DMS79 treated with DMSO at 0.1 percent for 48 hours (cell line): Measurements from ENCODE around the gene SLC14A1.

Experiments used
- DNase-seq: peaks from one replicate; lab custom pipeline; 2025; lab: John Stamatoyannopoulos, UW

Gene SLC14A1

DNA sequence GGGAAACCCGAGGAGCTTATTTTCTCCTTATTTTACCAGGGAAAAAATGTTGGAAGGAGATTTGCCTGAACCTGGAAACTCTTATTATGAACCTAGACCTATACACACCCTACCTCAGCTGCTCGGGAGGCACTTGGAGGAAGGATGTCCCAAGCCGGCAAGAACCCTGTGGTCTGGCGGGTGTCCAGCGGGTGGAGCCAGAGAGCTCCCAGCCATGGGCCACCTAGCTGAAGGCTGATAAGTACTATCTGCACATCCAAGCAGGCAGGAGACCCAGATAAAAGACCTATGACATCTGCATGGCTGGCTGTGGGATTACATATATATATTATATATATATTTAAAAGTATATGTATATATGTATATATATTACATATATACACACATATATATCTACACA is 1.1 kb upstream of the SLC14A1 start:
- peak; percentile 51 for DNase-seq

DNA sequence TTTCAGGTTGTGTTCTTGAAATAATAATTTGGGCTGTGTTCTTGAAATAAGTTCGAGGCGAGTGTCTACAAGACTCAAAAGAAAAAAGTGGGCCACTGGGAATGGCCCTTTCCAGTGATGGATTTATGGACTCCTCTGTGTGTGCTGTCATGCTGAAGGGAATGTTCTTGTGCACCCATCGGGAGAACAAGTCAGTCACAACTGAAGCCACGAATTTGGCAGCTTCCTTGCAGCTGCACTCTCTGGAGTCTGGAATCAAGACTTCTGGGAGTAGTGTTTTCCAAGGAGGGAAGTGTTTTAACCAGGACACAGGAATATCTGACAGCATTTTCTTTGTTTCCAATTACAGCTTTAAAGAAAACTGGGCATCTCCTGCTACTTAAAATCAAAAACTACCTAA is 620 bp downstream of the SLC14A1 start:
- no peak for DNase-seq

DNA sequence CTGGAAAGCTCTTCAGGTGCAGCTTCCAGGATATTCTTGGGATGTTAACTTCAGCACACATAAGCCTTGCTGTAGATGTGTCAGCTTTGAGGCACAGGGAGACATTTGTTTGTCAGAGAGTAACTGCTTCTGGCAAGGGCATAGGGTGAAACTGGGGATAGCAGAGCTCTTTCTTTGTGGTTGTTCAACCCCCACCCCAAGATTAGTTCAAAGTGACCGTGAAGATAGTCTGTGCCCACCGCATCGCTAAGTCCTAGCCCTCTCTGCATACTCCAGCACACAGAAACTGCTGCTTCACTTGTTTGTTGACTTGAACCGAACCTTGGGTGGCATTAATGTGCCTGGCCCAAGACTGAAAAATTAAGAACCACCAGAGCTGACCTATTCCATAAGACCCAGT is 1.4 kb downstream of the SLC14A1 start:
- no peak for DNase-seq

DNA sequence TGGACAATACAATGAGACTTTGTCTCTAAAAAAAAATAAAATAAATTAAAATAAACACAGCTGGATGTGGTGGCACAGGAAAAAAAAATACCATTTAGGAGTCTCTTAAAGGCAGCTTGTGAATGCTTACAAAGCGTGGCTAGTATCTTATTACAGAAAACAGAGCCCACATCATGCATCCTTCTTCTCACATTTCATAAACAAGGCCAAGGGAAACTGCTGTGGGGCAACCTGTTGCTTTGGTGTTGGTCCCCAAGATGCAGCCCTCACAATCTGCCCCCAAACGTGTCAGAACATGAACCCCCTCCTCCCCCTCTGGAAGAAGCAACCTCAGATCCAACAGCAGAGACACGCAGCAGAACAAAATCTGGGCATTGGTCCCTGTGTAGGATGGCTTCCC is 2.6 kb downstream of the SLC14A1 start:
- DNase-seq, result no peak

DNA sequence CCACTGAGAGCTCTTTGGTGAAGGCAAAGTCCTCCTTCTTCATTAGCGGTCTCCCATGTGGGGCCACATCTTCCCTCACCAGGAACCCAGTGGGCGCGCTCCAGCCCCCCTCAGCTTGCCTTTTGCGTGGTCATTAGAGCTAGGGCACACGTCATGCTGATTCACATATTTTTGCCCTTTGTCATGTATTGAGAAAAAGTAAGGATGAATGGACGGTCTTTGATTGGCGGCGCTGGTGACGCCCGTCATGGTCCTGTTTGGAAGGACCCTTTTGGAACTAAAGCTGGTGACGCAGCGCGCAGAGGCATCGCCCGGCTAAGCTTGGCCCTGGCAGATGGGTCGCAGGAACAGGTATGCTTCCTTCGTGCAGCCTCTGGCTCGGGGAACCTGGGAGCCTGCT is 3.1 kb downstream of the SLC14A1 start:
- no peak for DNase-seq

GRCh38 chr18:45728336-45729010 is 4.5 kb downstream of the SLC14A1 start:
- no peak for DNase-seq

- DNase-seq, result no peak
These were observed 7.0 kb downstream of the SLC14A1 start for GRCh38 chr18:45730832-45731575.

GRCh38 chr18:45731716-45732115 is 7.7 kb downstream of the SLC14A1 start:
- no peak for DNase-seq

DNA sequence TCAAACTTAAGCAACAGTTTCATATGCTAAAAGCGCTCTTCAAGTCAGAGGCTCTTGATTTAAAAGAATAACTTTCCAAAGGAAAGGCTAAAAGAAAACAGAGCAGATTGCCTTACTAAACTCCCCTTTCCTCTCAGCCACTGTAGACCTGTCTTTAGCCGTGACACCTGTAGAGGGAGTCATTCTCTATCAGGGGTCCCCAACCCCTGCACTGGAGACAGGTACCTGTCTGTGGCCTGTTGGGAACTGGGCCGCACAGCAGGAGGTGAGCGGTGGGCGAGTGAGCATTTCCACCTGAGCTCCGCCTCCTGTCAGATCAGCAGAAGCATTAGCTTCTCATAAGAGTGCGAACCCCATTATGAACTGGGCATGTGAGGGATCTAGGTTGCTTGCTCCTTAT is 9.6 kb downstream of the SLC14A1 start:
- DNase-seq, result no peak

GRCh38 chr18:45734505-45734904 is 10.5 kb downstream of the SLC14A1 start:
- DNase-seq, result no peak

DNA sequence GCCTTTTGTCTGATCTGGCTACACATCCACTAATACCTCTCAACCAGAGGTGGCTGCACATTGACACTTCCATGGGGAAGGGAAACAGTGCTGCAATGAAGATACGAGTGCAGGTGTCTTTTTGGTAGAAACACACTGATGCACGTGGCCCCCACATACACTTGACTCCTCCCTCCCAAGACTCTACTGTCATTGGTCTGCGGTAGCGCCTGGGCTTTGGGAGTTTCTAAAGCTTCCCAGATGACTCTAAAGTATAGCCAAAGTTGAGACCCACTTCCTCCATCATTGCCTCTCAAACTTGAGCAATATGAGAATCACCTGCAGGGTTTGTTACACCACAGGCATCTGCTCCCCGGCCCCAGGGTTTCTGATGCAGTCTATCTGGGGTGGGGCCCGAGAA is 11.0 kb downstream of the SLC14A1 start:
- DNase-seq, result no peak

- no peak for DNase-seq
These were observed 14.7 kb downstream of the SLC14A1 start for GRCh38 chr18:45738660-45739059.

- no peak for DNase-seq
These were observed 15.3 kb downstream of the SLC14A1 start for GRCh38 chr18:45739268-45739667.

- DNase-seq, result no peak
These were observed 15.9 kb downstream of the SLC14A1 start for GRCh38 chr18:45739848-45740247.

DNA sequence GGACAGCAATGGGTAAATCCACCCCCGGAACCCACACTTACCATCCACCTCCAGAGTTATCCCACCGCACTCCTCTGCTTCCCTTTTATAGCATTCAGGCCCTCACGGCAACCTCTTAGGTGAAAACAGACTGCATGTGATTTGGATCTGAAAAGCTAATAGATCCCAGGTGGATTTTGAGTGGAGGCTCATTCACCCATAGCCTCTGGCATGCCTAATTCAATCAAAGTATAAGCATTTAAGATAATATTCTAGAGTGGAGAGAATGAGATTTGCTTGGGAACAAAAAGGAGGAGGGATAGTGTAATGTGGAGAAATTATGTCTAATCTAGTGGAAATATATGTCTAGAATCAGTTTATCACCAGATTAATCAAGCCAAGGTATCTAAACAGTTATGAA is 17.1 kb downstream of the SLC14A1 start:
- DNase-seq, result no peak

DNA sequence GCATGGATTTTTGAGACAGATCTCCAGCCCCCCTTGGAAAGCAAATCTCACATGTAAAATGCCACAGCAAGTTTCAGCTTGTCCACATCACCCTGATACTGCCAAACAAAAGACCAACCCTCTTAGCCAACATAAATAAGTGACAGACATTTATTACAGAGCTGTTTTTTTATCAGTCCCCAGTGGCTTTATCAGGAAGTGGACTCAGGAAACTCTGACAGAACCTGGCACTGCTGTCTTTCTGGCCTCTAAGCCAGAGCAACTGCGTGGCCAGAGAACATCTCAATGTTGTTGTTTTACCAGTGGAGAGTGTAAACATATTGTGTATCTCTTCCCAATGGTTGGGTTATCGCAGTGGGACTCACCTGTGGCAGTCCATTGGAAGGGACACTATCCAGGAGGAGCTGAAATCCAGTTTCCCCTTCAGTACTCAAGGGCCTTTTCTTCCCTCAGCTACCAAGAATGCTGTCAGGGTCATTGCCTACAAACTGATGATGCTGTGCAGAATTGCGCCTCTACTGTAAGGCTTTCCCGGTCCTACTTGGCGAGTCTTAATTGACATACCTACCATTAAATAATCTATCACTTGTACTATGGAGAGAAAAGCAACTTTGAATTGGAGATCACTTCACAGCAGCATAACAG is 22.0 kb downstream of the SLC14A1 start:
- peak; percentile 26 for DNase-seq

DNA sequence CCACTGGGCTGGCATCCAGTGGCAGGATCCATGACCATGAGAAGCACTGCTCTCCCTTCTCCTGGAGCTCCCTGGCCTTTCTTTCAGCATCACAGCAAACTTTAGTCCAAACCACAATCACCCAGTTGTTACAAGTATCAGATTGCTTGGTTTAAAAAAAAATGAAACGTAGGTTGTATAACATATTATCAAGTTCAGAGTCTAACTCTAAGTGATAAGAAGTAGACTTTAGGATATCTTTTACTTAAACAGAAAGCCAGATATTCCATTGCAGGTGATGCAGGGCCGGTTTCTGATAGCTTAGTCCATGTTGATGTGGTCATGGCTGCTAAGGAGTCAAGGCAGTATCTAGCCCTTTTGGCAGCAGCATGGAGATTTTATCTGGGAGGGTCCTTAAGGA is 24.5 kb downstream of the SLC14A1 start:
- no peak for DNase-seq

GRCh38 chr18:45749918-45750689 is 26.1 kb downstream of the SLC14A1 start:
- DNase-seq, result no peak

DNA sequence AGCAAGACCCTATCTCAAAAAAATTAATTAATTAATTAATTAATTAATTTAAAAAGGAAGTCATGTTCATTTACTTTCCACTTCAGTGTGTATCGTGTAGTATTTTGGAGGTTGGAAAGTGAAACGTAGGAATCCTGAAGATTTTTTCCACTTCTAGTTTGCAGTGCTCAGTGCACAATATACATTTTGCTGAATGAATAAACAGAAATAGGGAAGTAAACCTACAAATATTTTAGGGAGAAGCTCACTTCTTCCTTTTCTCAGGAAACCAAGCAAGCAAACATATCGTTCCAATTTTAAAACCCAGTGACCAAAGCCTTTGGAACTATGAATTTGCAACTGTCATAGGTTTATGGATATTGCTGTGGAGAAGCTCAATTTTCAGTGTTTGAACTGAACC is 27.8 kb downstream of the SLC14A1 start:
- no peak for DNase-seq

DNA sequence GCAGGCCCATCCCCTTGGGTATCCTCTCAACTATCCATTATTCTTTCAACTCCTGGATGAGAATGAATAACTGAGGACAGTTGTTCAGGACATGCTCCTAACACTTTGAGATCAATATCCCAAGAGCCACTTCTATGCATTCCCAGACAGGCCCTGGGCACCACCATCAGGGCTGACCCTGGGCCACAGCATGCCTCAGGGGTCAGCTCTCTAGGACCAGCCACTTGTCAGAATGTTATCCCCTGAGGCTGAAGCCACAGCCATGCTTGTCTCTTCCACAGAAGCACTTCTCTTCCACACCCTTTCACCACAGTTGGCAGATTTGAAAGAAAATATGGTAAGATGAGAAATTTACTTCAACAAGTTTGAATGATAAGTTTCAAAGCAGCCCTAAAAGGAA is 28.7 kb downstream of the SLC14A1 start:
- DNase-seq, result no peak

- DNase-seq, result no peak
These were observed 29.3 kb downstream of the SLC14A1 start for GRCh38 chr18:45753286-45753685.

GRCh38 chr18:45755934-45756333 is 32.0 kb downstream of the SLC14A1 start:
- DNase-seq, result peak; percentile 8

DNA sequence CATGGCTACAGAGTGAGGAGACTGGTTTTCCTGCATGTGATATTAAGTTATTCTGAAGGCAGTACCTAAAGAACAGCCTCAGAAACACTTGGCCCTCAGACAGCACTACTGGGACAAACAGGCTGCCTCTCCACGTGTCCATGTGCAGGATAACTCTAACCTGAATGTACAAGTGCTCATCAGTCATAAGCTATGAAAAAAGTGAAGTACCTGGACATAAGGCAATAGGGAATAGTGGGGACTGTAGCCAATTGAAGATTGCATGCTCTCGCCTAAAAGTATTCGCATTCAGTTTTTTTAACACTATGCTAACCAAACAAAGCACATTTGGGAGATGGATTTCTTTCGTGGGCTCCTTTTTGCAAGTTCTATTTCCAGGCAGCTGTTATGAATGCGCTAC is 33.0 kb downstream of the SLC14A1 start:
- DNase-seq, result no peak
